ENCODE data around the gene ENOX1.
A peak's percentile ranks its signal among the peaks of the same experiment; 100 is the strongest.

Gene ENOX1

DNA sequence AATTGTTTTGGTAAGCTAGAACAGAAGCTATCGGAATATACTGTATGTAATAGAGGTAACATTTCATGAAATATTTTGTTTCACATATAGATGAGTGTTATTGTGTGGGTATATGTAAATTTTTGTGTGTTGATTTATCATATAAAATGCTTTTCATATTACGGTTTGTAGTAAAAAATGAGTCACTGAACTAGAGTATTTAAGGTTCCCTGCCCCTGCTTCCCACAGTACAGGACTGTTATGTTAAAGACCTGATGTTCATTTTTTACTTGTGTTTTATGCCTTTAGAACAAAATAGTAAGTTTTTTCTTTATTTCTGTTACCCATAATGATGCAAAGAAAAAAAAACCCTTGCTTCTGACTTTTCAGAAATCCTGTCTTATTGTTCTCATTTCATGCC is 243.4 kb downstream of the ENOX1 start:
- 100% methylated on average over 1 of the region's 2 CpGs for WGBS (ENCODE audit: extremely low coverage, insufficient coverage, insufficient read length)
- no peaks in the 10 kb centered on the region for H3K79me2 ChIP-seq (ENCODE audit: control insufficient read depth, insufficient read depth, low read length, poor library complexity)
- H4K12ac ChIP-seq (ENCODE audit: low read depth, low read length) = no peak overlapping the region
- H3K9me3 ChIP-seq (ENCODE audit: insufficient read depth, low read depth, low read length) = no peaks in the 10 kb centered on the region
- no peak overlapping the region for H4K8ac ChIP-seq (ENCODE audit: low read depth, low read length)
- no peak overlapping the region for H2BK5ac ChIP-seq (ENCODE audit: low read depth, low read length, poor library complexity)
- no peak overlapping the region for H3K4me2 ChIP-seq (ENCODE audit: low read length)
- no peak for DNase-seq
- no peak overlapping the region for H3K4me3 ChIP-seq (ENCODE audit: low read depth, low read length)
- no peaks in the 10 kb centered on the region for H3K4me1 ChIP-seq (ENCODE audit: control insufficient read depth in 1 of 2, insufficient read depth in 2 of 2, low read length in 2 of 2)
- H3K27ac ChIP-seq (ENCODE audit: low read depth, low read length) = no peak overlapping the region
- H2BK120ac ChIP-seq (ENCODE audit: insufficient read depth, low read length, poor library complexity) = no peak overlapping the region
- no peak overlapping the region for H4K91ac ChIP-seq (ENCODE audit: low read depth, low read length)
- H2AK5ac ChIP-seq (ENCODE audit: low read length) = no peak overlapping the region
- no peak overlapping the region for H2AFZ ChIP-seq (ENCODE audit: insufficient read depth, low read length, poor library complexity)
- H3K18ac ChIP-seq (ENCODE audit: low read length) = no peak overlapping the region
- no peak overlapping the region for H3K14ac ChIP-seq (ENCODE audit: low read length)
- H3K27me3 ChIP-seq (ENCODE audit: insufficient read depth, low read length) = no peaks in the 10 kb centered on the region
- H3K9ac ChIP-seq (ENCODE audit: low read length) = no peak overlapping the region
- H3K79me1 ChIP-seq (ENCODE audit: low read length) = no peaks in the 10 kb centered on the region
- no peaks in the 10 kb centered on the region for H3K36me3 ChIP-seq (ENCODE audit: control insufficient read depth in 1 of 2, insufficient read depth in 2 of 2, low read length in 2 of 2)
- no peak overlapping the region for H3K4ac ChIP-seq (ENCODE audit: low read depth, low read length)
- H2BK12ac ChIP-seq (ENCODE audit: low read length) = no peak overlapping the region
- H3K23ac ChIP-seq (ENCODE audit: low read length) = no peak overlapping the region

DNA sequence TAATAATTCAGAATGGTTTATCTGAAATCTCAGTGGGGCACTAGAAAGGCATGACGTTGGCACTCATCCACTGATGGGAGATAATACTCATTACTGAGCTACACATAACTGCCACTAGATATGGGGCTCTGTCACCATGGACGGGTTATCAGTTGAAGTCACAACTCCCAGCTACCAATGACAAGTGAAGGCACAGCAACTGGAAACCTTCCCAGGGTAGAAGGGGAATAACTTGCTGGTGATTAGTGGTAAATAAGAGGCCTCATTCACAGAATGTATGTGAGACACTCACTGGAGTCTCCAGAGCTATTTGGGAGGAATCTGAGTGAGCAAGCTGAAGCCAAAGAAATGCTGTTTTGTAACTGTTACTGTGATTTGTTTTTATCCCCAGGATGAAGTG is 249.6 kb downstream of the ENOX1 start:
- no peak overlapping the region for H2AK5ac ChIP-seq (ENCODE audit: low read length)
- H2BK12ac ChIP-seq (ENCODE audit: low read length) = no peak overlapping the region
- H3K27ac ChIP-seq (ENCODE audit: low read depth, low read length) = no peak overlapping the region
- H3K4ac ChIP-seq (ENCODE audit: low read depth, low read length) = no peak overlapping the region
- H3K36me3 ChIP-seq (ENCODE audit: control insufficient read depth in 1 of 2, insufficient read depth in 2 of 2, low read length in 2 of 2) = no peaks in the 10 kb centered on the region
- H3K27me3 ChIP-seq (ENCODE audit: insufficient read depth, low read length) = no peaks in the 10 kb centered on the region
- no CpG with 5 or more reads among the region's 2 CpGs for WGBS (ENCODE audit: extremely low coverage, insufficient coverage, insufficient read length)
- H3K9ac ChIP-seq (ENCODE audit: low read length) = no peak overlapping the region
- H3K79me2 ChIP-seq (ENCODE audit: control insufficient read depth, insufficient read depth, low read length, poor library complexity) = no peaks in the 10 kb centered on the region
- no peak overlapping the region for H4K91ac ChIP-seq (ENCODE audit: low read depth, low read length)
- H2BK5ac ChIP-seq (ENCODE audit: low read depth, low read length, poor library complexity) = no peak overlapping the region
- H4K12ac ChIP-seq (ENCODE audit: low read depth, low read length) = no peak overlapping the region
- no peak overlapping the region for H3K4me2 ChIP-seq (ENCODE audit: low read length)
- DNase-seq = peak; percentile 31 to 57
- no peak overlapping the region for H3K18ac ChIP-seq (ENCODE audit: low read length)
- H3K4me1 ChIP-seq (ENCODE audit: control insufficient read depth in 1 of 2, insufficient read depth in 2 of 2, low read length in 2 of 2) = no peaks in the 10 kb centered on the region
- no peaks in the 10 kb centered on the region for H3K9me3 ChIP-seq (ENCODE audit: insufficient read depth, low read depth, low read length)
- H4K8ac ChIP-seq (ENCODE audit: low read depth, low read length) = no peak overlapping the region
- H3K4me3 ChIP-seq (ENCODE audit: low read depth, low read length) = no peak overlapping the region
- no peak overlapping the region for H2AFZ ChIP-seq (ENCODE audit: insufficient read depth, low read length, poor library complexity)
- H3K23ac ChIP-seq (ENCODE audit: low read length) = no peak overlapping the region
- no peak overlapping the region for H3K14ac ChIP-seq (ENCODE audit: low read length)
- H3K79me1 ChIP-seq (ENCODE audit: low read length) = no peaks in the 10 kb centered on the region
- H2BK120ac ChIP-seq (ENCODE audit: insufficient read depth, low read length, poor library complexity) = no peak overlapping the region

DNA sequence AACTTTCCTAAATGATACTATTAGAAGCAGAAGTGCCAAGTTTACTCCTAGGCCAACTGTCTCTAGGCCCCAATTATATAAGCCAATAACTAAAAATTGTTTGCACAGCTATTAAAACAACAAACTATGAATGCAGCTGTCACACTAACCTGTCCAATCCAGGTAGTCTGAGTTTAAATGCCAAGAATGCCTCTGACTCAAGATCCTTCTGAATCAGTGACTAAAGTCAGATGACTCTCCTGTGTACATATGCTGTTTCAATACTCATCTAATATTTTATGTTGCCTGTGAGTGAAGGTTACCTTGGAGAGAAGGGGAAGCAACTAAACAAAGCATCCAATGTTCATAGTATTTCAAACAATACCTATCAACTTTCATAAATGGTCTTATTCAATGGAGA is 257.0 kb downstream of the ENOX1 start:
- H4K8ac ChIP-seq (ENCODE audit: low read depth, low read length) = no peak overlapping the region

DNA sequence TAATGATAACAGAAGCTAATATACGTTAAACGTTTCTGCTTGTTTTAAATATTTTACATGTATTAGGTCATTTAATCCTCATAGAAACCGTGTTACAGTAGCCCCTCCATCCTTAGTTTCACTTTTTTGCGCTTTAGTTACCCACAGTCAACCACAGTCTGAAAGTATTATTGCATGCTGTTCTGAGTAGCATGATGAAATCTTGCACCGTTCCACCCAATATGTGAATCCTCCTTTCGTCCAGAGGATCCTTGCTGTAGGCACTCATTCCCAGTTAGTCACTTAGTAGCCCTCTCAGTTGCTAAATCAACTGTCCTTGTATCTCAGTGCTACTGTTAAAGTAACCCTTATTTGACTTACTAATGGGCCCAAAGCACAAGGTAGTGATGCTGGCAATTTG is 257.8 kb downstream of the ENOX1 start:
- no peak overlapping the region for H4K12ac ChIP-seq (ENCODE audit: low read depth, low read length)
- no peak overlapping the region for H2AK5ac ChIP-seq (ENCODE audit: low read length)
- H3K4me3 ChIP-seq (ENCODE audit: low read depth, low read length) = no peak overlapping the region
- H3K4me1 ChIP-seq (ENCODE audit: control insufficient read depth in 1 of 2, insufficient read depth in 2 of 2, low read length in 2 of 2) = no peaks in the 10 kb centered on the region
- no peak overlapping the region for H3K4ac ChIP-seq (ENCODE audit: low read depth, low read length)
- H3K27ac ChIP-seq (ENCODE audit: low read depth, low read length) = no peak overlapping the region
- DNase-seq = peak in 1 of 2 donors; percentile 10
- no peak overlapping the region for H4K91ac ChIP-seq (ENCODE audit: low read depth, low read length)
- no peaks in the 10 kb centered on the region for H3K36me3 ChIP-seq (ENCODE audit: control insufficient read depth in 1 of 2, insufficient read depth in 2 of 2, low read length in 2 of 2)
- no peak overlapping the region for H3K18ac ChIP-seq (ENCODE audit: low read length)
- H2BK12ac ChIP-seq (ENCODE audit: low read length) = no peak overlapping the region
- no peaks in the 10 kb centered on the region for H3K79me2 ChIP-seq (ENCODE audit: control insufficient read depth, insufficient read depth, low read length, poor library complexity)
- no peak overlapping the region for H3K9ac ChIP-seq (ENCODE audit: low read length)
- no peaks in the 10 kb centered on the region for H3K79me1 ChIP-seq (ENCODE audit: low read length)
- H3K9me3 ChIP-seq (ENCODE audit: insufficient read depth, low read depth, low read length) = no peaks in the 10 kb centered on the region
- H4K8ac ChIP-seq (ENCODE audit: low read depth, low read length) = no peak overlapping the region
- no peak overlapping the region for H2BK120ac ChIP-seq (ENCODE audit: insufficient read depth, low read length, poor library complexity)
- no peaks in the 10 kb centered on the region for H3K27me3 ChIP-seq (ENCODE audit: insufficient read depth, low read length)
- no CpG with 5 or more reads among the region's 6 CpGs for WGBS (ENCODE audit: extremely low coverage, insufficient coverage, insufficient read length)
- no peak overlapping the region for H2AFZ ChIP-seq (ENCODE audit: insufficient read depth, low read length, poor library complexity)
- H3K4me2 ChIP-seq (ENCODE audit: low read length) = no peak overlapping the region
- H3K23ac ChIP-seq (ENCODE audit: low read length) = no peak overlapping the region
- no peak overlapping the region for H2BK5ac ChIP-seq (ENCODE audit: low read depth, low read length, poor library complexity)
- no peak overlapping the region for H3K14ac ChIP-seq (ENCODE audit: low read length)

More for the DNA sequence above, 257.0 kb downstream of the ENOX1 start:
- Histone ChIP-seq H3K9ac (ENCODE audit: low read length) (no peak overlapping the region), H3K79me2 (ENCODE audit: control insufficient read depth, insufficient read depth, low read length, poor library complexity) (no peaks in the 10 kb centered on the region), H3K14ac (ENCODE audit: low read length) (no peak overlapping the region), H3K27ac (ENCODE audit: low read depth, low read length) (no peak overlapping the region), H2AK5ac (ENCODE audit: low read length) (no peak overlapping the region), H3K18ac (ENCODE audit: low read length) (no peak overlapping the region), H3K23ac (ENCODE audit: low read length) (no peak overlapping the region), H3K36me3 (ENCODE audit: control insufficient read depth in 1 of 2, insufficient read depth in 2 of 2, low read length in 2 of 2) (no peaks in the 10 kb centered on the region), H3K4me1 (ENCODE audit: control insufficient read depth in 1 of 2, insufficient read depth in 2 of 2, low read length in 2 of 2) (no peaks in the 10 kb centered on the region), H3K27me3 (ENCODE audit: insufficient read depth, low read length) (no peaks in the 10 kb centered on the region), H3K4me3 (ENCODE audit: low read depth, low read length) (no peak overlapping the region), H2BK12ac (ENCODE audit: low read length) (no peak overlapping the region), H3K4me2 (ENCODE audit: low read length) (no peak overlapping the region), H3K79me1 (ENCODE audit: low read length) (no peaks in the 10 kb centered on the region), H2BK5ac (ENCODE audit: low read depth, low read length, poor library complexity) (no peak overlapping the region), H3K9me3 (ENCODE audit: insufficient read depth, low read depth, low read length) (no peaks in the 10 kb centered on the region), H3K4ac (ENCODE audit: low read depth, low read length) (no peak overlapping the region), H4K91ac (ENCODE audit: low read depth, low read length) (no peak overlapping the region), H2AFZ (ENCODE audit: insufficient read depth, low read length, poor library complexity) (no peak overlapping the region), H2BK120ac (ENCODE audit: insufficient read depth, low read length, poor library complexity) (no peak overlapping the region), H4K12ac (ENCODE audit: low read depth, low read length) (no peak overlapping the region)
- DNase-seq = peak; percentile 12 to 63

DNA sequence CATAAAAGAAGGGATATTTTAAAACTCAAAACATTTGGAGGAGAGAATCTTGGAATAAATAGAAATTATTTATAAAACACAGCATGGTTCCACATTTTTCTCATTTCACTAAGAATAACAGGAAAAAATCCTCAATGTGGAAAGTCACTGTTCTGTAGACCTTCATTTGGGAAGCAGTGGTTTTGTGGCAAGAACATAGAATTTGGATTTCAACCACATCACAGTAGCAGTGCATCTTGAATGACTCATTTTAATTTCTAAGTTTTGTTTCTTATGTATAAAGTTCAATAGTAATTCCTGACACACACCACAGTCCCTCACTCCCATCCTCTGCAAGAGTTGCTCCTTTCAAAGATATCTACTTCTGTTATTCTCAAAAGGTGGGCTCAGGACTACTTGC is 264.0 kb downstream of the ENOX1 start:
- no peak overlapping the region for H3K27ac ChIP-seq (ENCODE audit: low read depth, low read length)
- H3K23ac ChIP-seq (ENCODE audit: low read length) = no peak overlapping the region
- no peak overlapping the region for H3K14ac ChIP-seq (ENCODE audit: low read length)
- DNase-seq = no peak
- H2BK5ac ChIP-seq (ENCODE audit: low read depth, low read length, poor library complexity) = no peak overlapping the region
- H3K4ac ChIP-seq (ENCODE audit: low read depth, low read length) = no peak overlapping the region
- H3K79me1 ChIP-seq (ENCODE audit: low read length) = no peaks in the 10 kb centered on the region
- H3K79me2 ChIP-seq (ENCODE audit: control insufficient read depth, insufficient read depth, low read length, poor library complexity) = no peaks in the 10 kb centered on the region
- no peak overlapping the region for H3K18ac ChIP-seq (ENCODE audit: low read length)
- no peaks in the 10 kb centered on the region for H3K27me3 ChIP-seq (ENCODE audit: insufficient read depth, low read length)
- H3K36me3 ChIP-seq (ENCODE audit: control insufficient read depth in 1 of 2, insufficient read depth in 2 of 2, low read length in 2 of 2) = no peaks in the 10 kb centered on the region
- no peak overlapping the region for H4K8ac ChIP-seq (ENCODE audit: low read depth, low read length)
- H3K9me3 ChIP-seq (ENCODE audit: insufficient read depth, low read depth, low read length) = no peaks in the 10 kb centered on the region
- H2AK5ac ChIP-seq (ENCODE audit: low read length) = no peak overlapping the region
- no peaks in the 10 kb centered on the region for H3K4me1 ChIP-seq (ENCODE audit: control insufficient read depth in 1 of 2, insufficient read depth in 2 of 2, low read length in 2 of 2)
- H2BK120ac ChIP-seq (ENCODE audit: insufficient read depth, low read length, poor library complexity) = no peak overlapping the region
- no peak overlapping the region for H4K12ac ChIP-seq (ENCODE audit: low read depth, low read length)
- H3K9ac ChIP-seq (ENCODE audit: low read length) = no peak overlapping the region
- no peak overlapping the region for H2BK12ac ChIP-seq (ENCODE audit: low read length)
- H2AFZ ChIP-seq (ENCODE audit: insufficient read depth, low read length, poor library complexity) = no peak overlapping the region
- H3K4me2 ChIP-seq (ENCODE audit: low read length) = no peak overlapping the region
- no peak overlapping the region for H3K4me3 ChIP-seq (ENCODE audit: low read depth, low read length)
- no peak overlapping the region for H4K91ac ChIP-seq (ENCODE audit: low read depth, low read length)
